K562 (cell line): Measurements from ENCODE around the gene SEC31A. TPM values are rescaled to one million over a fixed set of nuclear protein-coding genes. Genes with fewer than 3 reads are reported as not detected.
A peak's percentile ranks its signal among the peaks of the same experiment; 100 is the strongest.

ENCODE experiments used
- ARID2 ChIP-seq: fragments of 450-650 bp; IDR thresholded peaks from 2 replicates; pipeline ENCODE4 v1.6.1; 2017; ENCODE audit warnings: antibody characterized with exemption, mild to moderate bottlenecking
- ATF3 ChIP-seq, 2 experiments: fragments of 450-650 bp in 1 of 2; sonication (generic) in 1 of 2; formaldehyde crosslinking in 1 of 2; IDR thresholded peaks in 1 of 2; conservative IDR thresholded peaks in 1 of 2; 2 replicates each; pipeline versions ENCODE4 v1.6.1 to v1.8.1; 2016 to 2023; ENCODE audit warnings: mild to moderate bottlenecking in 2 of 2, moderate library complexity in 2 of 2, inconsistent platforms in 1 of 2, missing genetic modification reagents in 1 of 2
- BCLAF1 ChIP-seq, 2 experiments: fragments of 450-650 bp in 1 of 2; IDR thresholded peaks; 2 replicates each; pipeline ENCODE4 v1.6.1; 2011 to 2017; ENCODE audit warnings: low read depth in 2 of 2, antibody characterized with exemption in 1 of 2, borderline replicate concordance in 1 of 2, low read length in 1 of 2, mild to moderate bottlenecking in 1 of 2, mixed read lengths in 1 of 2; ENCODE audit not compliant: control insufficient read depth in 1 of 2
- DACH1 ChIP-seq: fragments of 450-650 bp; IDR thresholded peaks from 2 replicates; pipeline ENCODE4 v1.6.1; 2018; ENCODE audit not compliant: partially characterized antibody
- HMBOX1 ChIP-seq: sonication (generic); IDR thresholded peaks from 2 replicates; pipeline ENCODE4 v1.6.1; 2016
- HNRNPL ChIP-seq: fragments of 200-400 bp; formaldehyde crosslinking; IDR thresholded peaks from 2 replicates; pipeline ENCODE4 v1.6.1; 2017; ENCODE audit warnings: low read depth, mild to moderate bottlenecking, low read length
- MAFF ChIP-seq: IDR thresholded peaks from 2 replicates; pipeline ENCODE4 v1.6.1; 2012; ENCODE audit warnings: low read length, improper control_type of control experiment
- MNT ChIP-seq, 2 experiments: fragments of 450-650 bp; conservative IDR thresholded peaks; 2 replicates each; pipeline ENCODE4 v1.6.1; 2017; ENCODE audit warnings: mild to moderate bottlenecking in 2 of 2, moderate library complexity in 2 of 2
- PKNOX1 ChIP-seq: fragments of 450-650 bp; IDR thresholded peaks from 2 replicates; pipeline ENCODE4 v1.6.1; 2016
- TEAD1 ChIP-seq, 2 experiments: fragments of 450-650 bp in 1 of 2; sonication (generic) in 1 of 2; formaldehyde crosslinking; IDR thresholded peaks; 2 replicates each; pipeline versions ENCODE4 v1.4.0 to v1.8.0; 2020 to 2022; ENCODE audit warnings: mild to moderate bottlenecking in 2 of 2, missing genetic modification reagents in 1 of 2
- ZBTB43 ChIP-seq: sonication (generic); formaldehyde crosslinking; IDR thresholded peaks from 2 replicates; pipeline ENCODE4 v1.8.0; 2023; ENCODE audit warnings: mild to moderate bottlenecking, missing genetic modification reagents
- ZNF277 ChIP-seq: fragments of 250-450 bp; sonication (Bioruptor Pico); IDR thresholded peaks from 2 replicates; pipeline ENCODE4 v1.8.0; 2022; ENCODE audit warnings: inconsistent platforms, mild to moderate bottlenecking, moderate library complexity, borderline replicate concordance
- ZNF699 ChIP-seq: fragments of 250-450 bp; sonication (Bioruptor Pico); IDR thresholded peaks from 2 replicates; pipeline ENCODE4 v1.8.0; 2021; ENCODE audit warnings: mild to moderate bottlenecking, moderate library complexity; ENCODE audit not compliant: insufficient replicate concordance
- ZNF764 ChIP-seq: fragments of 250-450 bp; sonication (Bioruptor Pico); IDR thresholded peaks from 2 replicates; pipeline ENCODE4 v1.4.0; 2020; ENCODE audit warnings: low read depth, mild to moderate bottlenecking, moderate library complexity
- polyA plus RNA-seq, 8 experiments: library from polyadenylated mRNA; depleted of rRNA in 4 of 8; stranded (reverse) in 5 of 8; unstranded in 3 of 8; fragments of >200 nt; fragmentation: Nextera tagmentation in 2 of 8; fragmentation: Illumina TruSeq in 1 of 8; extraction: Ambion mirVana in 2 of 8; extraction: Trizol in 1 of 8; gene quantifications; 2 replicates each; pipeline versions ENCODE4 v1.2.1 to v1.2.3, GENCODE V29; 2011 to 2014; ENCODE audit warnings: inconsistent platforms in 1 of 8, missing spikeins in 1 of 8
- total RNA-seq, 7 experiments: library from RNA; depleted of rRNA in 6 of 7; stranded (reverse); fragments of >200 nt in 6 of 7; fragmentation: Illumina TruSeq in 2 of 7; extraction: Trizol in 2 of 7; gene quantifications; 2 replicates each; pipeline versions ENCODE4 v1.2.1 to v1.2.3, GENCODE V29; 2011 to 2021; ENCODE audit warnings: low replicate concordance in 1 of 7

Gene SEC31A
- total and polyA plus RNA-seq, 9 of the 15 experiments (the other 6 are each of a cell fraction or from before 2014, with no cell fraction given) = 78.9 to 241 (median 173) TPM

- TF ChIP-seq PKNOX1 (peak; percentile 30; the same call in 1 of the 2 replicates), MNT (conservative IDR thresholded peaks at IDR 0.05) (peak; percentile 93 to 97), MAFF (no peak), ZNF277 (CRISPR knock-in tag) (no peak), HMBOX1 (peak; percentile 64), BCLAF1 (IDR thresholded peaks at IDR 0.05; ENCODE audit: borderline replicate concordance in 1 of 2, control insufficient read depth in 1 of 2, low read depth in 2 of 2, low read length in 1 of 2) (peak in 1 of 2 experiments; percentile 69; a peak in 2 of 4 replicates), ATF3 (IDR thresholded peaks at IDR 0.05) (no peak), ATF3 (CRISPR knock-in tag; conservative IDR thresholded peaks at IDR 0.05) (no peak), TEAD1 (CRISPR knock-in tag; IDR thresholded peaks at IDR 0.05) (no peak), HNRNPL (no peak), ZNF764 (0 out of 2 replicates have a peak, but pooled peaks have one; percentile 14), ARID2 (no peak), ZNF699 (CRISPR knock-in tag) (no peak), ZBTB43 (CRISPR knock-in tag) (no peak), DACH1 (no peak)
These were observed at the start of gene SEC31A (continued) for GRCh38 chr4:82890901-82891706.
